Measurements from ENCODE around the gene EIF2B2. TPM values are rescaled to one million over a fixed set of nuclear protein-coding genes. Genes with fewer than 3 reads are reported as not detected.

Gene EIF2B2
- total and polyA plus RNA-seq, 10 of the 15 experiments (the other 5 are each of a cell fraction or from before 2014, with no cell fraction given): 17.4 to 168 (median 65.5) TPM

GRCh38 chr14:74965486-74966153 lies 37.1 kb upstream of the EIF2B2 start:
- Histone ChIP-seq H3K9ac (ENCODE audit: control insufficient read depth, insufficient read depth, low read length) (no peak overlapping the region), H3K27me3 (replicated peaks in 1 of 2; ENCODE audit: control insufficient read depth in 2 of 2, insufficient read depth in 2 of 2, low read length in 1 of 2) (no peaks in the 10 kb centered on the region), H3K79me2 (ENCODE audit: control insufficient read depth, insufficient read depth, low read length) (no peaks in the 10 kb centered on the region), H3K4me2 (ENCODE audit: control insufficient read depth, insufficient read depth) (no peak overlapping the region), H3K36me3 (ENCODE audit: control insufficient read depth in 2 of 2, insufficient read depth in 2 of 2, low read length in 1 of 2) (no peaks in the 10 kb centered on the region), H3K4me1 (ENCODE audit: control insufficient read depth, insufficient read depth, low read length) (peaks cover 14% of the 10 kb centered on the region), H2AFZ (ENCODE audit: control insufficient read depth, low read depth, low read length) (no peak overlapping the region), H3K9me3 (replicated peaks; ENCODE audit: control insufficient read depth, insufficient read depth, low read length) (no peaks in the 10 kb centered on the region), H4K20me1 (ENCODE audit: control insufficient read depth, insufficient read depth) (no peaks in the 10 kb centered on the region), H3K27ac (ENCODE audit: control insufficient read depth, insufficient read depth) (no peak overlapping the region), H3K4me3 (no peak overlapping the region)
- no peak for TF ChIP-seq GABPA (IDR thresholded peaks at IDR 0.05; ENCODE audit: low read depth)
- TF ChIP-seq ZBTB4 (CRISPR knock-in tag; IDR thresholded peaks at IDR 0.05): no peak
- no peak for TF ChIP-seq MAX (IDR thresholded peaks at IDR 0.05; ENCODE audit: low read depth, low read length)
- no peak for TF ChIP-seq NFXL1 (IDR thresholded peaks at IDR 0.05; ENCODE audit: borderline replicate concordance)
- no peak for TF ChIP-seq IRF4 (IDR thresholded peaks at IDR 0.05; ENCODE audit: low read depth, low read length)
- no peak for TF ChIP-seq TCF12 (IDR thresholded peaks at IDR 0.05; ENCODE audit: low read depth, low read length)
- no peak for TF ChIP-seq TBL1XR1 (IDR thresholded peaks at IDR 0.05; ENCODE audit: low read depth, low read length)
- no peak for TF ChIP-seq BRCA1 (IDR thresholded peaks at IDR 0.05; ENCODE audit: low read depth, low read length)
- TF ChIP-seq NBN (IDR thresholded peaks at IDR 0.05): no peak
- TF ChIP-seq, protein P1, sequence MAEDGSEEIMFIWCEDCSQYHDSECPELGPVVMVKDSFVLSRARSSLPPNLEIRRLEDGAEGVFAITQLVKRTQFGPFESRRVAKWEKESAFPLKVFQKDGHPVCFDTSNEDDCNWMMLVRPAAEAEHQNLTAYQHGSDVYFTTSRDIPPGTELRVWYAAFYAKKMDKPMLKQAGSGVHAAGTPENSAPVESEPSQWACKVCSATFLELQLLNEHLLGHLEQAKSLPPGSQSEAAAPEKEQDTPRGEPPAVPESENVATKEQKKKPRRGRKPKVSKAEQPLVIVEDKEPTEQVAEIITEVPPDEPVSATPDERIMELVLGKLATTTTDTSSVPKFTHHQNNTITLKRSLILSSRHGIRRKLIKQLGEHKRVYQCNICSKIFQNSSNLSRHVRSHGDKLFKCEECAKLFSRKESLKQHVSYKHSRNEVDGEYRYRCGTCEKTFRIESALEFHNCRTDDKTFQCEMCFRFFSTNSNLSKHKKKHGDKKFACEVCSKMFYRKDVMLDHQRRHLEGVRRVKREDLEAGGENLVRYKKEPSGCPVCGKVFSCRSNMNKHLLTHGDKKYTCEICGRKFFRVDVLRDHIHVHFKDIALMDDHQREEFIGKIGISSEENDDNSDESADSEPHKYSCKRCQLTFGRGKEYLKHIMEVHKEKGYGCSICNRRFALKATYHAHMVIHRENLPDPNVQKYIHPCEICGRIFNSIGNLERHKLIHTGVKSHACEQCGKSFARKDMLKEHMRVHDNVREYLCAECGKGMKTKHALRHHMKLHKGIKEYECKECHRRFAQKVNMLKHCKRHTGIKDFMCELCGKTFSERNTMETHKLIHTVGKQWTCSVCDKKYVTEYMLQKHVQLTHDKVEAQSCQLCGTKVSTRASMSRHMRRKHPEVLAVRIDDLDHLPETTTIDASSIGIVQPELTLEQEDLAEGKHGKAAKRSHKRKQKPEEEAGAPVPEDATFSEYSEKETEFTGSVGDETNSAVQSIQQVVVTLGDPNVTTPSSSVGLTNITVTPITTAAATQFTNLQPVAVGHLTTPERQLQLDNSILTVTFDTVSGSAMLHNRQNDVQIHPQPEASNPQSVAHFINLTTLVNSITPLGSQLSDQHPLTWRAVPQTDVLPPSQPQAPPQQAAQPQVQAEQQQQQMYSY (CRISPR knock-in tag; IDR thresholded peaks at IDR 0.05): no peak
- TF ChIP-seq ELK1 (IDR thresholded peaks at IDR 0.05; ENCODE audit: low read depth, low read length): no peak
- no TSS peak for BruUV-seq (replicated peaks)
- ATAC-seq (no peak), FAIRE-seq (no peak), DNase-seq (ENCODE audit: low read depth, low spot score) (no peak)
- CTCF ChIA-PET: interaction anchor here (0.8 to 8.6 kb wide), 4 partner anchors 19 to 125 kb away, joined by 3 to 61 read pairs (median 4); no protein-coding TSS in a partner anchor
- in situ Hi-C loops (cut with MboI): no loop called here
- RAD21 ChIA-PET (ENCODE audit: unreplicated experiment): interaction anchor here (0.8 kb wide), 1 partner anchor 16 kb away, joined by 3 read pairs; no protein-coding TSS in a partner anchor
- intact Hi-C loops (cut with micrococcal nuclease; ENCODE audit: unreplicated experiment): no loop called here
- POLR2A ChIA-PET: no interaction called here
- SMC1A ChIA-PET (ENCODE audit: uncharacterized antibody, unreplicated experiment): interaction anchor here (1.0 kb wide), 1 partner anchor 18 kb away, joined by 3 read pairs; no protein-coding TSS in a partner anchor
- WGBS (ENCODE audit: insufficient coverage, insufficient replicate concordance, low lambda C conversion rate, missing lambda C conversion rate): 20% methylated on average over 5 of the region's 5 CpGs

All from GM12878 (cell line).